HG02571 (cell line): Measurements from ENCODE around the gene RFTN2.
A peak's percentile ranks its signal among the peaks of the same experiment; 100 is the strongest.
"Not testable (repeated sequence)": the region's sequence is repeated elsewhere in the genome, so short reads cannot be mapped to it uniquely, and the experiment has no call there.

Experiments used
- ATAC-seq: cut with Tn5 transposase; IDR thresholded peaks from one replicate; pipeline ENCODE4 v1.9.1; 2021; ENCODE audit warnings: mild to moderate bottlenecking, moderate library complexity; ENCODE audit not compliant: unreplicated experiment

The RFTN2 gene

DNA sequence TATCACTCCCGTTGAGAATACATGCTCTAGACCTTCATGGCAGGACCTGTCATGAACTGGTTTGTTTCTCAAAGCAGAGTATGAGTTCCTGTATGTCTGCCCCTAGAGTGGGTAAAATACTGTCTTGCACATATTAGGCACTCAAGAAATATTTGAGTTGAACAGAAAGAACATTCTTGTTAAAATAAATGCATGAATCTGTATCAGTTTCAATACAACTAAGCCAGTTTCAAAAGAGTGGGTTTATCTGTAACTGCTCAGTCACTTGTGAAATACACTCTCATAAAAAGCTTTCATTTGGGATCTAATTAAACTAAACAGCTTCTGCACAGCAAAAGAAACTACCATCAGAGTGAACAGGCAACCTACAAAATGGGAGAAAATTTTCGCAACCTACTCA lies 69.2 kb downstream of the RFTN2 start:
- peak; percentile 84 for ATAC-seq

GRCh38 chr2:197604117-197604860 lies 71.1 kb downstream of the RFTN2 start:
- ATAC-seq, result no peak

GRCh38 chr2:197601726-197602125 lies 73.7 kb downstream of the RFTN2 start:
- no peak for ATAC-seq

GRCh38 chr2:197600306-197600705 lies 75.1 kb downstream of the RFTN2 start:
- ATAC-seq, result no peak

DNA sequence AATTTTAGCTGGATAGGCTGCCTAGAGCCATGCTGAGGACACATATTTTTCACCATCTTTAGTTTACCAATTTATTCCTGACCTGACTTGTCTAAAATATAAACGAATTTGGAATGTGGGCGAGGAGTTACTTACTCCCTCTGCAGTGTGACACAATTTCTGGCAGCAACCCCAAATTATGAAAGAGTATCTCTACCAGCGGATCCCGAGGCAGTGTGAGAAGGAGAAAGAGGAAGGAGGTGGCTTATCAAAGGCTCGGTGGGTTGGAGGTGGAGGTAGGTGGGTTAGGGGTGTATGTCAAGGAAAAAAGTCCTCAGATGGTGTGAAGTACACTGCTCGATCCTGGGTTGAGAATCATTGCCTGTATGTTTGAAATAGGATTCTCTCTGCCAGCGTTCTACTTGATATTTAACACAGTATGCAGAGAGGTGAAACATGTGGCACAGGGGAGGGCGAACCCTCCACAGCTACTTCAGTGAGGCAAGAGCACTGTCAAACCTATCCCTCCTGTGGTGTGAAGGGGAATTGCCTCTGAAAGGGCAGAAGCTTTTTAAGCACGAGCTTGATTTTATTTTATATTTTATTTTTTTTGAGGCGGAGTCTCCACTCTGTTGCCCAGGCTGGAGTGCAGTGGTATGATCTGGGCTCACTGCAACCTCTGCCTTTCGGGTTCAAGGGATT lies 76.0 kb downstream of the RFTN2 start:
- peak; percentile 46 for ATAC-seq

GRCh38 chr2:197598450-197598849 lies 76.9 kb downstream of the RFTN2 start:
- ATAC-seq, result no peak

- ATAC-seq, result no peak
Measured at GRCh38 chr2:197597166-197597565, 78.2 kb downstream of the RFTN2 start.

DNA sequence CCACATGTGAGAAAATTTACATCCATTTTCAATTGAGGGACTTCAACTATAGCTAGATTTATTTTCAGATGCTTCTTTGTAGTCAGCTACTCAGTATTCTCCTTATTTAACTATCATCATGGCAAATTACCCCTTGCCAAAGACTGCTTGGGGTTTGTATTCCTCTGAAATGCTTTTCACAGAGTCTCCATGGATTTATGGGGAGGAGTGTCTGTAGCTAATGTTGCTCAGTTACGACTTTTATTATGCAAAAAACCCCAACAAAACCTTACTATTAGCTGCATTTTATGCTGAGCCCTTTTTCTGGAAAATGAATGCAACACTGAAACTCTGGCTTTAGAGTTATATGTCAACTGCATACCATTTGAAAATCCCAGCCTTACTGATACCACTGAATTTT lies 78.6 kb downstream of the RFTN2 start:
- no peak for ATAC-seq

DNA sequence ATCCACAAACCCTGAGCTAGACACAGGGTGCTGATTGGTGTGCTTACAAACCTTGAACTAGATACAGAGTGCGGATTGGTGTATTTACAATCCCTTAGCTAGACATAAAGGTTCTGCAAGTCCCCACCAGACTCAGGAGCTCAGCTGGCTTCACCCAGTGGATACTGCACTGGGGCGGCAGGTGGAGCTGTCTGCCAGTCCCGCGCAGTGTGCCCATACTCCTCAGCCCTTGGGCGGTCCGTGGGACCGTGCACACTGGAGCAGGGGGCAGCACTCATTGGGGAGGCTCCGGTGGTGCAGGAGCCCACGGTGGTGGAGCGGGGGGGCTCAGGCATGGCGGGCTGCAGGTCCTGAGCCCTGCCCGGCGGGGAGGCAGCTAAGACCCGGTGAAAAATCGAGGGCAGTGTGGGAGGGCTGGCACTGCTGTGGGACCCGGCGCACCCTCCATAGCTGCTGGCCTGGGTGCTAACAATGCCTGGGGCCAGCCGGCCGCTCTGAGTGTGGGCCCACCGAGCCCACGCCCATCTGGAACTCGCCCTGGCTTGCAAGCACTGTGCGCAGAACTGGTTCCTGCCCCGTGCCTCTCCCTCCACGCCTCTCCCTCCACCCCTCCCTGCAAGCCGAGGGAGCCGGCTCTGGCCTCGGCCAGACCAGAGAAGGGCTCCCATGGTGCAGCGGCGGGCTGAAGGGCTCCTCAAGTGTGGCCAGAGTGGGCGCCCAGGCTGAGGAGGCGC lies 83.9 kb downstream of the RFTN2 start:
- ATAC-seq, result no peak

DNA sequence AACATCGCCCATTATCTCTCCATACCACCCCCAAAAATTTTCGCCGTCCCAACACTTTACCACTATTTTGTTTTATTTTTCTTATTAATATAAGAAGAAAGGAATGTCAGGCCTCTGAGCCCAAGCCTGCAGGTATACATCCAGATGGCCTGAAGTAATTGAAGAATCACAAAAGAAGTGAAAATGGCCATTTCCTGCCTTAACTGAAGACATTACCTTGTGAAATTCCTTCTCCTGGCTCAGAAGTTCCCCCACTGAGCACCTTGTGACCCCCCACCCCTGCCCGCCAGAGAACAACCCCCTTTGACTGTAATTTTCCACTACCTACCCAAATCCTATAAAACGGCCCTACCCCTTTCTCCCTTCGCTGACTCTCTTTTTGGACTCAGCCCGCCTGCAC lies 88.1 kb downstream of the RFTN2 start:
- ATAC-seq, result not testable (repeated sequence)

DNA sequence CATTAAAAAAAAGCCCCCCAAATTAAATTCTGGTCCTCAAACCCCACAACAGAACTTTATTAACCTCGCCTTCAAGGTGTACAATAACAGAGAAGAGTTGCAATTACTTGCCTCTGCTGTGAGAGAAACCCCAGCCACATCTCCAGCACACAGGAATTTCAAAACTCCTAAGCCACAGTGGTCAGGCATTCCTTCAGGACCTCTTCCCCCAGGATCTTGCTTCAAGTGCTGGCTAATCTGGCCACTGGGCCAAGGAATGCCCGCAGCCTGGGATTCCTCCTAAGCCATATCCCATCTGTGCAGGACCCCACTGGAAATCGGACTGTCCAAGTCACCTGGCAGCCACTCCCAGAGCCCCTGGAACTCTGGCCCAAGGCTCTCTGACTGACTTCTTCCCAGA lies 95.2 kb downstream of the RFTN2 start:
- ATAC-seq, result not testable (repeated sequence)

GRCh38 chr2:197578294-197578693 lies 97.1 kb downstream of the RFTN2 start:
- ATAC-seq, result not testable (repeated sequence)

DNA sequence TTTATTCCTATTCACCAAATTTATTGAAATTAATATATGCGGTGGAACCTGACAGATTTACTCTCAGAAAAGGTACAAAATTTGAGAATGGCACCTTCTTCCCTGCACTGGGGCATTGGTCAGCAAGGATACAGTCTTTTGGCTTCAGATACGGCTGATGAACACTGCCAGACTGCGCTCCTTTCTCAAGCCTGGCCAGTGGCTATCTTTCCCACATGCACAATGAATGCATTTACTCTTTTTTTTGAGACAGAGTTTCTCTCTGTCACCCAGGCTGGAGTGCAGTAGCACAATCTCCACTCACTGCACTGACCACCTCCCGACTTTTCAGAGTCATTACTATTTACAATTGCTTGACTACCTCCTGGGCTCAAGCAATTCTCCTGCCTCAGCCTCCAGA lies 97.9 kb downstream of the RFTN2 start:
- no peak for ATAC-seq

GRCh38 chr2:197576631-197577030 lies 98.8 kb downstream of the RFTN2 start:
- no peak for ATAC-seq

GRCh38 chr2:197575987-197576386 lies 99.4 kb downstream of the RFTN2 start:
- ATAC-seq, result no peak

DNA sequence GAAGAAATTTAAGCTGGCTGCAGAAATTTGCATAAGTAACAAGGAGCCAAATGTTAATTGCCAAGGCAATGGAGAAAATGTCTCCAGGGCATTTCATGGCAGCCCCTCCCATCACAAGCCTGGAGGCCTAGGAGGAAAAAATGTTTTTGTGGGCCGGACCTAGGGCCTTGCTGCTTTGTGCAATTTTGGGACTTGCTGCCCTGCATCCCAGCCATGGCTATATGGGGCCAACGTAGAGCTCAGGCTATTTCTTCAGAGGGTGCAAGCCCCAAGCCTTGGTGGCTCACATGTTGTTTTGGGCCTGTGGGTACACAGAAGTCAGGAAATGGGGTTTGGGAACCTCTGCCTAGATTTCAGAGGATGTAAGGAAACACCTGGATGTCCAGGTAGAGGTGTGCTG lies 101.8 kb downstream of the RFTN2 start:
- no peak for ATAC-seq

GRCh38 chr2:197571627-197572271 lies 103.6 kb downstream of the RFTN2 start:
- ATAC-seq, result no peak

DNA sequence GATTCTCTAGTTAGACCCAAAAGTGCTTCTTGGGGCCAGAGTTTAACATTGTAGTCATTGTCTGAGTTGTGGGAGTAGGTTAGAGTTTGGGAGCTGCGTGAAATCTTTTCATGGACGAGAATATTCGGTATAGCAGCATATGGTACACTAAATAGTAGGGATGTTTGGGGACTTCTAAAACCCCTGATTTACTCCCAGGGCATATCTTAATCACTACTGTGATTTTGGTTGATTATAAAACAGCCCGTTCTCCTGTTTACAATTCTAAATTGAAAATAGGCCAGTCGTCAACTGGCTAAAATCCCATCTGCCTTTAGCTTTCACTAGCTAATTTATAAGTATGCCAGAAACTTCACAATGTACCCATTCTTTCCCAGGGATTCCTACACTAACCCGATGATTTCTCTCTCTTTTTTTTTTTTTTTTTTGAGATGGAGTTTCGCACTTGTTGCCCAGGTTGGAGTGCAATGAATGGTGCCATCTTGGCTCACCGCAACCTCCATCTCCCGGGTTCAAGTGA lies 115.2 kb downstream of the RFTN2 start:
- no peak for ATAC-seq

DNA sequence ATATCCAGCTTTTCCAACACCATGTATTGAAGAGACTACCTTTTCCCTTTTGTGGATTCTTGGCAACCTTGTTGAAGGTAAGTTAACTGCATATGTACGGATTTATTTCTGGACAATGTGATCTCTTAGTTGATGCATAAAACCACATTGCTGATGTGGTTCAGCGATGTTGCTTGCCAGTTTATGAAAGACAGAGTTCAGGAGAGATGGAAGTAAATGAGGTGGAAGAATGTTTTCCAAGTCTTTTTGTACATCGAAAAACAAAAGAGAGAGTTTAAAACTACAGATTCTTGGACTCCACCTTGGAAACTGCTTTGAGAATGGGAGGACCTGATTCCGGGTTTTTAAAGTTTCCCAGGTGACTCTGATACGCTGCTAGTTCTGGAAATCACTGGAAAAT lies 115.7 kb downstream of the RFTN2 start:
- ATAC-seq, result no peak

- ATAC-seq, result no peak
Measured at GRCh38 chr2:197558393-197558792, 117.0 kb downstream of the RFTN2 start.

DNA sequence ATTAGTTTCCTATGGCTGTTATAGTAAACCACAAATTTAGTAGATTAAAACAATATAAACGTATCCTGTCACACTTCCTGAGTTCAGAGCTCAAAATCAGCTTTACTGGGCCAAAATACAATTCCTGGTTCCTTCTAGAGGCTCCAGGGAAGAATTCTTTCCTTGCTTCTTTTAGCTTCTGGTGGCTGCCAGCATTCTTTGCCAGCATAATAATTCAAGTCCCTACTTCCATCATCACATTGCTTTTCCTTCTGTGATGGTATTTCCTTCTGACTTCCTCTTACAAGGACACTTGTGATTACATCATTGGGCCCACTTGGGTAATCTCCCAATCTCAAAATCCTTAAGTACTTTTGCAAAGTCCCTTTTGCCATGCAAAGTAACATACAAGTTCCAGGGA lies 118.9 kb downstream of the RFTN2 start:
- no peak for ATAC-seq
